Measurements from ENCODE around the gene P3H3. TPM values are rescaled to one million over a fixed set of nuclear protein-coding genes. Genes with fewer than 3 reads are reported as not detected.

Gene P3H3
- total RNA-seq, 6 donors from 2014 or later, result 2.7 to 15.7 (median 7.0) TPM

- no peak for ATAC-seq (ENCODE audit: low FRiP score in 2 of 2)
- no peak overlapping the region for H3K4me3 ChIP-seq
- H3K9me3 ChIP-seq, result no peaks in the 10 kb centered on the region
- no peak overlapping the region for H3K27ac ChIP-seq
- WGBS, 2 donors, result 91% methylated on average over 17 of the region's 17 CpGs
- H3K36me3 ChIP-seq, result peaks cover 0 to 3% (median 0%) of the 10 kb centered on the region in 4 donors
- TF ChIP-seq EP300 (IDR thresholded peaks at IDR 0.05) (no peak), POLR2AphosphoS5 (IDR thresholded peaks at IDR 0.05) (no peak), POLR2A (IDR thresholded peaks at IDR 0.05) (no peak), CTCF (IDR thresholded peaks at IDR 0.05) (no peak)
- no peaks in the 10 kb centered on the region for H3K27me3 ChIP-seq
- peaks cover 0 to 3% (median 0%) of the 10 kb centered on the region in 4 donors for H3K4me1 ChIP-seq
- no peak for DNase-seq
These were observed 17.2 kb downstream of the P3H3 start for GRCh38 chr12:6845395-6845794.

GRCh38 chr12:6846316-6846869, 18.2 kb downstream of the P3H3 start:
- 81 to 82% methylated on average over 7 of the region's 7 CpGs for WGBS, 2 donors
- Histone ChIP-seq H3K4me3 (no peak overlapping the region), H3K27me3 (no peaks in the 10 kb centered on the region), H3K9me3 (no peaks in the 10 kb centered on the region), H3K27ac (no peak overlapping the region), H3K4me1 (peaks cover 5 to 11% (median 7%) of the 10 kb centered on the region in 4 donors), H3K36me3 (peaks cover 0 to 3% (median 0%) of the 10 kb centered on the region in 4 donors)
- TF ChIP-seq CTCF (IDR thresholded peaks at IDR 0.05) (no peak), EP300 (IDR thresholded peaks at IDR 0.05) (no peak), POLR2AphosphoS5 (IDR thresholded peaks at IDR 0.05) (no peak), POLR2A (IDR thresholded peaks at IDR 0.05) (no peak)
- ATAC-seq (ENCODE audit: low FRiP score in 2 of 2), result no peak
- no peak for DNase-seq

- peaks cover 5 to 12% (median 7%) of the 10 kb centered on the region in 4 donors for H3K4me1 ChIP-seq
- H3K36me3 ChIP-seq, result peaks cover 0 to 3% (median 0%) of the 10 kb centered on the region in 4 donors
- 97 to 100% methylated on average over 2 of the region's 2 CpGs for WGBS, 2 donors
- no peak overlapping the region for H3K4me3 ChIP-seq
- TF ChIP-seq POLR2AphosphoS5 (IDR thresholded peaks at IDR 0.05), result no peak
- no peak for TF ChIP-seq CTCF (IDR thresholded peaks at IDR 0.05)
- TF ChIP-seq POLR2A (IDR thresholded peaks at IDR 0.05), result no peak
- no peak for TF ChIP-seq EP300 (IDR thresholded peaks at IDR 0.05)
- no peak for ATAC-seq (ENCODE audit: low FRiP score in 2 of 2)
- DNase-seq, result no peak
- no peak overlapping the region for H3K27ac ChIP-seq
- no peaks in the 10 kb centered on the region for H3K9me3 ChIP-seq
- no peaks in the 10 kb centered on the region for H3K27me3 ChIP-seq
These were observed 19.5 kb downstream of the P3H3 start for GRCh38 chr12:6847676-6848075.

GRCh38 chr12:6849427-6849826, 21.2 kb downstream of the P3H3 start:
- H3K9me3 ChIP-seq, result no peaks in the 10 kb centered on the region
- no peak overlapping the region for H3K27ac ChIP-seq
- ATAC-seq (ENCODE audit: low FRiP score in 2 of 2) (no peak), DNase-seq (no peak)
- H3K27me3 ChIP-seq, result no peaks in the 10 kb centered on the region
- H3K36me3 ChIP-seq, result peaks cover 0 to 3% (median 0%) of the 10 kb centered on the region in 4 donors
- no peak overlapping the region for H3K4me3 ChIP-seq
- TF ChIP-seq CTCF (IDR thresholded peaks at IDR 0.05) (no peak), EP300 (IDR thresholded peaks at IDR 0.05) (no peak), POLR2A (IDR thresholded peaks at IDR 0.05) (no peak), POLR2AphosphoS5 (IDR thresholded peaks at IDR 0.05) (no peak)
- 89 to 91% methylated on average over 2 of the region's 2 CpGs for WGBS, 2 donors
- H3K4me1 ChIP-seq, result peaks cover 13 to 23% (median 16%) of the 10 kb centered on the region in 4 donors
